Naive thymus-derived CD4-positive, alpha-beta T cell (primary cell): ENCODE measurements around the gene TAGLN. TPM values are rescaled to one million over a fixed set of nuclear protein-coding genes. Genes with fewer than 3 reads are reported as not detected.

Source experiments
- ATAC-seq: fragments of 150-1000 bp; cut with Tn5 transposase; 2 replicates; pipeline ENCODE4 v1.10.0; 2021; ENCODE audit warnings: mild to moderate bottlenecking, moderate library complexity
- CTCF ChIA-PET: fragments of 350-600 bp; sonication (Branson Sonifier 250); formaldehyde crosslinking; loops from one replicate; lab custom pipeline; 2021; ENCODE audit warnings: antibody characterized with exemption; lab: Charles Lee
- POLR2A ChIA-PET: fragments of 350-600 bp; sonication (Branson Sonifier 250); formaldehyde crosslinking; loops from one replicate; lab custom pipeline; 2021; ENCODE audit warnings: antibody characterized with exemption, inconsistent platforms; lab: Charles Lee
- DNase-seq, 9 donors: peaks; one replicate each; pipeline versions ENCODE4 v3.0.0 to v3.0.0-alpha.2; 2020 to 2022; ENCODE audit warnings: mixed read lengths in 1 of 9
- H3K27ac ChIP-seq: one replicate; pipeline ENCODE4 v1.7.0; 2013; ENCODE audit warnings: mild to moderate bottlenecking, low read depth, low read length, moderate library complexity
- H3K27me3 ChIP-seq, 2 donors: one replicate each; pipeline ENCODE4 v1.7.0; 2013; ENCODE audit warnings: low read length in 2 of 2, mild to moderate bottlenecking in 2 of 2, moderate library complexity in 2 of 2; ENCODE audit not compliant: control insufficient read depth in 2 of 2, insufficient read depth in 2 of 2
- H3K36me3 ChIP-seq, 3 experiments: 1 replicate in 2 of 3; 2 replicates in 1 of 3; pipeline ENCODE4 v1.7.0; 2013; ENCODE audit warnings: low read length in 3 of 3, mild to moderate bottlenecking in 3 of 3, moderate library complexity in 1 of 3; ENCODE audit not compliant: insufficient read depth in 3 of 3, control insufficient read depth in 2 of 3
- H3K4me1 ChIP-seq, 2 donors: one replicate each; pipeline ENCODE4 v1.7.0; 2013; ENCODE audit warnings: low read length in 2 of 2, mild to moderate bottlenecking in 2 of 2, moderate library complexity in 1 of 2; ENCODE audit not compliant: control insufficient read depth in 2 of 2, insufficient read depth in 2 of 2
- H3K4me3 ChIP-seq: 2 replicates; pipeline ENCODE4 v1.7.0; 2013; ENCODE audit warnings: mild to moderate bottlenecking, low read length
- H3K9me3 ChIP-seq, 3 experiments: 1 replicate in 2 of 3; 2 replicates in 1 of 3; pipeline ENCODE4 v1.7.0; 2013; ENCODE audit warnings: low read length in 3 of 3; ENCODE audit not compliant: control insufficient read depth in 2 of 3
- H3K27ac Mint-ChIP-seq, 9 donors: one replicate each; pipeline ENCODE4 v1.8.0; 2020 to 2022; ENCODE audit warnings: mixed read lengths in 9 of 9, mild to moderate bottlenecking in 8 of 9, moderate library complexity in 5 of 9, inconsistent platforms in 2 of 9
- H3K27me3 Mint-ChIP-seq, 5 donors: one replicate each; pipeline ENCODE4 v1.8.0; 2021 to 2022; ENCODE audit warnings: mixed read lengths in 5 of 5, mild to moderate bottlenecking in 1 of 5
- H3K36me3 Mint-ChIP-seq, 5 donors: one replicate each; pipeline ENCODE4 v1.8.0; 2020 to 2022; ENCODE audit warnings: mixed read lengths in 5 of 5, mild to moderate bottlenecking in 3 of 5, inconsistent platforms in 1 of 5
- H3K4me1 Mint-ChIP-seq, 7 donors: one replicate each; pipeline ENCODE4 v1.8.0; 2020 to 2022; ENCODE audit warnings: mixed read lengths in 7 of 7, mild to moderate bottlenecking in 3 of 7, inconsistent platforms in 1 of 7
- H3K4me3 Mint-ChIP-seq, 10 donors: one replicate each; pipeline ENCODE4 v1.8.0; 2020 to 2022; ENCODE audit warnings: mild to moderate bottlenecking in 10 of 10, mixed read lengths in 10 of 10, moderate library complexity in 6 of 10, inconsistent platforms in 2 of 10
- H3K9me3 Mint-ChIP-seq, 11 donors: one replicate each; pipeline ENCODE4 v1.8.0; 2020 to 2022; ENCODE audit warnings: mixed read lengths in 11 of 11, mild to moderate bottlenecking in 4 of 11, inconsistent platforms in 1 of 11, moderate library complexity in 1 of 11
- intact Hi-C, 2 donors: fragments of 100-400 bp; cut with micrococcal nuclease; formaldehyde crosslinking; loops; one replicate each; pipeline ENCODE4 v1.15.1; 2023
- polyA plus RNA-seq, 2 donors: library from polyadenylated mRNA; unstranded; fragments of 300-500 nt; fragmentation: Illumina TruSeq; gene quantifications; one replicate each; pipeline ENCODE4 v1.2.3, GENCODE V29; 2021
- total RNA-seq, 6 experiments: library from RNA in 5 of 6; stranded (reverse) in 5 of 6; gene quantifications; 1 replicate in 5 of 6; 2 replicates in 1 of 6; pipeline ENCODE4 v1.2.3 and lab custom pipeline; 2021 to 2026

Gene TAGLN
- total and polyA plus RNA-seq, 7 experiments from 2014 or later: 0.32 to 28.0 (median 13.7) TPM

DNA sequence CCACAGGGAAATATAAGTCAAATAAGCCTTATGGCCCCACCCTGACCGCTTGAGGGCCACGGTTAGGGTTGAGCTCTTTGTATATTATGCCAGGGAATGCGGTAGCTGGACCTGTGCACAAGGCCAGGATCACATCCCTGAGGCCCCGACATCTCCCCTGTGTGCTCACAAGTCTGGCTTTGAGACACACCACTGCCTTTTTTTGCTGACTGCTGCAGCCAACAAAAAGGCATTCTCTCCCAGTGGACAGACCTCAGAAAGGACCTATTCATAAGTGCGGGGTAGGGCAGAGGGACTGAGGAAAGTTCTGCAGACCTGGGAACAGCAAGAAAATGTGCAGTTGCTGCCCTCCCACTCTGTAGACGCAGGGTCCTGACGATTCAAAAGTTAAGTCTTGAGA lies 24.1 kb upstream of the TAGLN start:
- Histone ChIP-seq H3K27ac (no peak overlapping the region), H3K36me3 (peaks cover 0 to 8% (median 0%) of the 10 kb centered on the region in 3 experiments), H3K4me1 (peaks cover 6 to 16% of the 10 kb centered on the region in 2 donors), H3K4me3 (no peak overlapping the region), H3K27me3 (no peaks in the 10 kb centered on the region), H3K9me3 (no peaks in the 10 kb centered on the region)
- DNase-seq (no peak), ATAC-seq (no peak)
- Mint-ChIP-seq H3K9me3 (no peaks in the 10 kb centered on the region), H3K4me3 (no peak overlapping the region), H3K27ac (peak overlapping the region in 2 of 9 donors; percentile 36 to 71), H3K27me3 (no peaks in the 10 kb centered on the region), H3K4me1 (peaks cover 15 to 35% (median 27%) of the 10 kb centered on the region in 7 donors), H3K36me3 (no peaks in the 10 kb centered on the region)
- CTCF ChIA-PET: no interaction called here
- intact Hi-C loops: loop anchor here in 1 of 2 donors (5.0 to 10.0 kb wide), 2 partner anchors 33 to 150 kb away; partner anchors contain the start of genes CEP164 and PAFAH1B2
- POLR2A ChIA-PET: no interaction called here

DNA sequence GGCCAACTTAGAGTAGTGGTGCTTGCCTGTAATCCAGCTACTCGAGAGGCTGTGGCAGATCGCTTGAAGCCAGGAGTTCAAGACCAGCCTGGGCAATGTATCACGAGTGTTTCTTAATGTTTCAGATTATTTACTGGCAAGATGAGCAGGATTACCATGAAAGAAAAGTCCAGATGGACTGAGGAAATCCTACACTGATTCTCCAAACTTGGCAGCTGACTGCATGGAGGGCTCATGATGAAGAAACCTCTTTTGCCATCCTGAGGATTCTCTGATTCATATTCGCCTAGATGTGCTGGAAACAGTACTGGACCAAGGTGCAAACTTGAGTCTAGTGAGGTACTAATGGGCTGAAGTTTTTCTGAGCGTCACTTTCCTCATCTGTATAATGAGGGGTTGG lies 23.4 kb upstream of the TAGLN start:
- peaks cover 9 to 23% of the 10 kb centered on the region in 2 donors for H3K4me1 ChIP-seq
- peaks cover 0 to 7% (median 0%) of the 10 kb centered on the region in 3 experiments for H3K36me3 ChIP-seq
- H3K4me3 ChIP-seq: no peak overlapping the region
- Mint-ChIP-seq H3K27ac (peak overlapping the region in 3 of 9 donors; percentile 36 to 58 (median 36)), H3K9me3 (no peaks in the 10 kb centered on the region), H3K4me3 (no peak overlapping the region), H3K4me1 (peaks cover 22 to 40% (median 33%) of the 10 kb centered on the region in 7 donors), H3K27me3 (no peaks in the 10 kb centered on the region), H3K36me3 (no peaks in the 10 kb centered on the region)
- intact Hi-C loops: loop anchor here in 1 of 2 donors (5.0 to 10.0 kb wide), 2 partner anchors 33 to 149 kb away; partner anchors contain the start of genes CEP164 and PAFAH1B2
- no peak overlapping the region for H3K27ac ChIP-seq
- POLR2A ChIA-PET: interaction anchor here (0.6 kb wide), 2 partner anchors 28 to 48 kb away, joined by 3 read pairs; no protein-coding TSS in a partner anchor
- DNase-seq (no peak), ATAC-seq (no peak)
- no peaks in the 10 kb centered on the region for H3K9me3 ChIP-seq
- CTCF ChIA-PET: interaction anchor here (1.2 kb wide), 1 partner anchor 52 kb away, joined by 4 read pairs; no protein-coding TSS in a partner anchor
- no peaks in the 10 kb centered on the region for H3K27me3 ChIP-seq

DNA sequence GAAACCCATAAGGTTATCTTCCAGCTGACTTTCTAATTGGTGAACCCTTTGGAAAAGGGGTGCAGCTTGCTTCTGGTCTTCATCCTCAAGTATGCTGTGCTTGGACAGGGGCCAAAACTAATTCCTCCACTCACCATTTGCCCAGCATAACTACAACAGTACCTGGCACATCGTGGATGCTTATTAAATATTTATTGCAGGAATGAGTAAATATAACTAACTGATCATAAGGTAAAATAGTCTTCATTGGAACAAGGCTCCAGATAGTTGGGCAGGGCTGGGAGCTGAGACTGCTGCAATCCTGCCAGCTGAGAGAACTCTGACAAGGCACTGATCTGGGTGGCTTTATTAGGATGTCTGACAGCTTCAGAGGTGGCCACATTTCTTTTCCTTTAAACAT lies 23.0 kb upstream of the TAGLN start:
- peaks cover 26 to 44% (median 35%) of the 10 kb centered on the region in 7 donors for H3K4me1 Mint-ChIP-seq
- Histone ChIP-seq H3K36me3 (peaks cover 0 to 3% (median 0%) of the 10 kb centered on the region in 3 experiments), H3K4me1 (peaks cover 12 to 26% of the 10 kb centered on the region in 2 donors), H3K27ac (no peak overlapping the region), H3K4me3 (no peak overlapping the region), H3K27me3 (no peaks in the 10 kb centered on the region), H3K9me3 (no peaks in the 10 kb centered on the region)
- no peaks in the 10 kb centered on the region for H3K27me3 Mint-ChIP-seq
- POLR2A ChIA-PET: interaction anchor here (0.6 kb wide), 2 partner anchors 29 to 49 kb away, joined by 3 read pairs; no protein-coding TSS in a partner anchor
- intact Hi-C loops: loop anchor here in 1 of 2 donors (5.0 to 10.0 kb wide), 2 partner anchors 34 to 149 kb away; partner anchors contain the start of genes CEP164 and PAFAH1B2
- peak overlapping the region in 1 of 10 donors; percentile 45 for H3K4me3 Mint-ChIP-seq
- H3K9me3 Mint-ChIP-seq: no peaks in the 10 kb centered on the region
- H3K27ac Mint-ChIP-seq: peak overlapping the region in 2 of 9 donors; percentile 10 to 72
- no peak for DNase-seq
- H3K36me3 Mint-ChIP-seq: no peaks in the 10 kb centered on the region
- CTCF ChIA-PET: interaction anchor here (1.2 kb wide), 1 partner anchor 51 kb away, joined by 4 read pairs; no protein-coding TSS in a partner anchor
- ATAC-seq: no peak

DNA sequence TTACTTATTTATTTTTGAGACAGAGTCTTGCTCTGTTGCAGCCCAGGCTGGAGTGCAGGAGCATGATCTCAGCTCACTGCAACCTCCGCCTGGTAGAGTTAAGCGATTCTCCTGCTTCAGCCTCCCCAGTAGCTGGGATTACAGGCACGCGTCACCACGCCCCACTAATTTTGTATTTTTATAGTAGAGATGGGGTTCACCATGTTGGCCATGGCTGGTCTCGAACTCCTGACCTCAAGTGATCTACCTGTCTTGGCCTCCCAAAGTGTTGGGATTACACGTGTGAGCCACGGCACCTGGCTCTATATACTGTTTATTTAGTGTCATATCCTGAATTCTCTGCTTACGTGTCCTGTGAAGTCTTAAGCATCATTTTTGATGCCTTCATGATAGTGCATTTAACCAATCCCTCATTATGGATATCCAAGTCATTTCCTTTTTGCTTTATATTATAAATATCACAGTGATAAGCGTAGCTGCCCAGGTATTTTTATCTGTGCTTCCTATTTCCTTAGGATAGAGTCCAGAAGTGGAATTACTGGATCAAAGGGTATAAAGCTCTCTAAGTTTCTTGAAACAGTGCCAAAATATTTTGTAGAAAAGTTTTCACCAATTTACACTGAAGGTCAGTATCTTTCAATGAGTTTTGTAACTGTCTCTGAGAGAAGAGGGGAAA lies 21.5 kb upstream of the TAGLN start:
- H3K27ac Mint-ChIP-seq: peak overlapping the region; percentile 88 to 98 (median 96)
- no peaks in the 10 kb centered on the region for H3K9me3 Mint-ChIP-seq
- ATAC-seq (no peak), DNase-seq (peak in 1 of 9 donors; percentile 13)
- CTCF ChIA-PET: interaction anchor here (0.9 to 1.7 kb wide), 2 partner anchors 45 to 49 kb away, joined by 4 to 5 read pairs; no protein-coding TSS in a partner anchor
- POLR2A ChIA-PET: interaction anchor here (1.1 to 4.7 kb wide), 5 partner anchors 11 to 53 kb away, joined by 4 to 42 read pairs (median 11); partner anchors contain the start of genes PAFAH1B2, PCSK7 and RNF214
- intact Hi-C loops: loop anchor here (1.0 to 10.0 kb wide), 12 partner anchors 19 to 405 kb away; partner anchors contain the start of genes PAFAH1B2 (in 2 of the 2), BUD13 (in 1 of the 2), CEP164 (in 1 of the 2) and PCSK7 (in 1 of the 2)
- Histone ChIP-seq H3K27ac (peak overlapping the region; percentile 85), H3K9me3 (no peaks in the 10 kb centered on the region), H3K4me3 (peak overlapping the region; percentile 87), H3K4me1 (peaks cover 12 to 26% of the 10 kb centered on the region in 2 donors), H3K36me3 (peaks cover 0 to 11% (median 0%) of the 10 kb centered on the region in 3 experiments), H3K27me3 (no peaks in the 10 kb centered on the region)
- H3K27me3 Mint-ChIP-seq: no peaks in the 10 kb centered on the region
- H3K4me1 Mint-ChIP-seq: peaks cover 26 to 44% (median 32%) of the 10 kb centered on the region in 7 donors
- peak overlapping the region; percentile 87 to 98 (median 94) for H3K4me3 Mint-ChIP-seq
- H3K36me3 Mint-ChIP-seq: no peaks in the 10 kb centered on the region

DNA sequence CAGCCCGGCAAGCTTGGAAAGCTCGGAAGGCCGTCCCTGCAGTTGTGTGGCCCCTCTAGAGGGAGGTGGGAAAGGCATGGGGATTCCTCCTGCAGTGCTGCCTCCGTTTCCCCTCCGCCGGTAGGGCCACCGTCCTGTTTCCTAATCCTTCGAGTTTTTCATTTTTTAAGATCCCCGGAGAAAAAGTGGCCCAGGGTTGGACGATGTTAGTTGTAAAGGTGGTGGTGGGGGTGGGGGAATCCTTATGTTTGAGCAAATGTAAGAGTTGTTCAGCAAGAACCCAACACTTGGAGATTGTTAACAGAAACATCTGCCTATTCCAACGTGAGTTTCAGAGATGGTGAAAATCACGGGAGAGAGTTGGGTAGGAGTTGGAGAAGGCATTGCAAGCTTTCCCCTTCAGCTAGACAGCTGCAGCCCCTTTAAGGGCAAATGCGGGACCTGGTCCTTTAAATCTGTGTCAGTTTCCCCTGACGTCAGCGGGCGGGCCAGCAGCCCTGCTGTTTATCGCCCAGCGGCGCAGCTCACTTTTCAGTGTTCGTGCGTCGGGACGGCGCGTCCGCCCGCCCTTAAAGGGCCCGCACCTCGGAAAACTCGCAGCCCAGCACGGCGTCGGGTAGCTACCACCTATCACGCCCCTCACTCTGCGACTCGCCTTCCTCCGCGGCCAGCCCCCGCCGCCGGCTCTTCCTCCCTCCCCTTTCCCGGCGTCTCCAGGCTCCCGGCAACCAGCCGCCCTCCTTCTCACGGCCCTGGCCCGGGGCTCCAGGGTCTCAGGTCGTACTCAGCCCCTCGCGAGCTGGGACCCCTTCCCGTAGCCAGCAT lies 20.7 kb upstream of the TAGLN start, which contains the start of gene SIDT2:
Gene SIDT2, plus strand, starts transcription at position 534 of the 825 bp plus-strand sequence. CDS start 521 bp downstream, outside the sequence.
- Histone ChIP-seq H3K36me3 (peaks cover 0 to 11% (median 0%) of the 10 kb centered on the region in 3 experiments), H3K27me3 (no peaks in the 10 kb centered on the region), H3K9me3 (no peaks in the 10 kb centered on the region), H3K4me3 (peak within 1 kb of the TSS; percentile 87), H3K27ac (peak within 1 kb of the TSS; percentile 85), H3K4me1 (peaks cover 12 to 26% of the 10 kb centered on the region in 2 donors)
- no peaks in the 10 kb centered on the region for H3K27me3 Mint-ChIP-seq
- POLR2A ChIA-PET: interaction anchor here (0.5 to 4.7 kb wide), 13 partner anchors 8 to 812 kb away, joined by 3 to 42 read pairs (median 4); partner anchors contain the start of genes BUD13, CEP164, PAFAH1B2 and PCSK7
- intact Hi-C loops: loop anchor here (1.0 to 10.0 kb wide), 12 partner anchors 18 to 406 kb away; partner anchors contain the start of genes PAFAH1B2 (in 2 of the 2), BUD13 (in 1 of the 2), CEP164 (in 1 of the 2) and PCSK7 (in 1 of the 2)
- CTCF ChIA-PET: interaction anchor here (0.6 to 1.7 kb wide), 4 partner anchors 16 to 387 kb away, joined by 3 to 5 read pairs (median 4); partner anchors contain the start of gene APOA5
- ATAC-seq: peak; percentile 94
- peaks cover 0 to 2% (median 0%) of the 10 kb centered on the region in 5 donors for H3K36me3 Mint-ChIP-seq
- peak within 1 kb of the TSS; percentile 88 to 98 (median 96) for H3K27ac Mint-ChIP-seq
- no peaks in the 10 kb centered on the region for H3K9me3 Mint-ChIP-seq
- H3K4me3 Mint-ChIP-seq: peak within 1 kb of the TSS; percentile 92 to 98 (median 94)
- DNase-seq: peak; percentile 75 to 89 (median 87)
- H3K4me1 Mint-ChIP-seq: peaks cover 26 to 42% (median 32%) of the 10 kb centered on the region in 7 donors
